Mesendoderm (in vitro differentiated cells): ENCODE data around the gene C6.

ENCODE experiments used
- DNase-seq: peaks from one replicate; pipeline ENCODE4 v3.0.0; 2013
- H2AK5ac ChIP-seq: 2 replicates; pipeline ENCODE4 v1.6.1; 2013; ENCODE audit warnings: low read length, inconsistent platforms
- H2BK120ac ChIP-seq: 2 replicates; pipeline ENCODE4 v1.6.1; 2013; ENCODE audit warnings: low read depth, mild to moderate bottlenecking, low read length, moderate library complexity, mixed read lengths
- H2BK15ac ChIP-seq: replicated peaks from 2 replicates; pipeline ENCODE4 v1.6.1; 2013; ENCODE audit warnings: low read depth, mild to moderate bottlenecking, moderate library complexity
- H2BK5ac ChIP-seq: 2 replicates; pipeline ENCODE4 v1.6.1; 2013; ENCODE audit warnings: low read length, inconsistent platforms
- H3K18ac ChIP-seq: 2 replicates; pipeline ENCODE4 v1.6.1; 2013; ENCODE audit warnings: mild to moderate bottlenecking, low read length, mixed read lengths
- H3K23ac ChIP-seq: one replicate; pipeline ENCODE4 v1.6.1; 2013; ENCODE audit warnings: low read length
- H3K27ac ChIP-seq: 2 replicates; pipeline ENCODE4 v1.5.1; 2013; ENCODE audit warnings: low read depth, mild to moderate bottlenecking, inconsistent platforms, low read length, moderate library complexity
- H3K27me3 ChIP-seq: 2 replicates; pipeline ENCODE4 v1.6.1; 2013; ENCODE audit warnings: low read length, control low read depth, mild to moderate bottlenecking, inconsistent platforms; ENCODE audit not compliant: insufficient read depth, poor library complexity
- H3K36me3 ChIP-seq: 2 replicates; pipeline ENCODE4 v1.6.1; 2013; ENCODE audit warnings: low read length, inconsistent platforms; ENCODE audit not compliant: control insufficient read depth, insufficient read depth
- H3K4ac ChIP-seq: one replicate; pipeline ENCODE4 v1.6.1; 2013; ENCODE audit warnings: low read depth, mild to moderate bottlenecking, low read length, moderate library complexity
- H3K4me1 ChIP-seq: 2 replicates; pipeline ENCODE4 v1.6.1; 2013; ENCODE audit warnings: low read depth, low read length, inconsistent platforms; ENCODE audit not compliant: control insufficient read depth
- H3K4me2 ChIP-seq: 2 replicates; pipeline ENCODE4 v1.6.1; 2013; ENCODE audit warnings: low read length
- H3K4me3 ChIP-seq: 2 replicates; pipeline ENCODE4 v1.5.1; 2013; ENCODE audit warnings: mild to moderate bottlenecking, low read length
- H3K56ac ChIP-seq: one replicate; pipeline ENCODE4 v1.6.1; 2013; ENCODE audit warnings: low read length
- H3K79me1 ChIP-seq: 2 replicates; pipeline ENCODE4 v1.6.1; 2013; ENCODE audit warnings: low read length, inconsistent platforms
- H3K79me2 ChIP-seq: 2 replicates; pipeline ENCODE4 v1.6.1; 2013; ENCODE audit warnings: mild to moderate bottlenecking, low read length; ENCODE audit not compliant: control insufficient read depth, insufficient read depth
- H3K9ac ChIP-seq: 2 replicates; pipeline ENCODE4 v1.6.1; 2013; ENCODE audit warnings: low read length, inconsistent platforms
- H4K5ac ChIP-seq: one replicate; pipeline ENCODE4 v1.6.1; 2013; ENCODE audit warnings: low read length
- H4K8ac ChIP-seq: one replicate; pipeline ENCODE4 v1.6.1; 2013; ENCODE audit warnings: low read depth, mild to moderate bottlenecking, control low read depth, low read length, moderate library complexity
- WGBS: extraction: QIAGEN DNeasy Blood & Tissue Kit; methylation state at CpG from one replicate; pipeline ENCODE4 v1.1.7; 2013; ENCODE audit warnings: low lambda C conversion rate, missing lambda C conversion rate; ENCODE audit not compliant: insufficient coverage; ENCODE audit errors: extremely low coverage; 5-methylcytosine and 5-hydroxymethylcytosine counted together

The C6 gene

GRCh38 chr5:41115281-41115680 lies 98.1 kb downstream of the C6 start:
- Histone ChIP-seq H3K23ac (no peak overlapping the region), H3K27ac (no peak overlapping the region), H3K4ac (no peak overlapping the region), H2BK5ac (no peak overlapping the region), H3K4me1 (no peaks in the 10 kb centered on the region), H2BK15ac (no peak overlapping the region), H3K4me2 (no peak overlapping the region), H3K79me2 (no peaks in the 10 kb centered on the region), H4K8ac (no peak overlapping the region), H3K18ac (no peak overlapping the region), H4K5ac (peak overlapping the region; percentile 65), H2AK5ac (no peak overlapping the region), H3K9ac (no peak overlapping the region), H3K4me3 (no peak overlapping the region), H3K56ac (no peak overlapping the region), H2BK120ac (no peak overlapping the region), H3K36me3 (no peaks in the 10 kb centered on the region), H3K27me3 (no peaks in the 10 kb centered on the region), H3K79me1 (no peaks in the 10 kb centered on the region)
- DNase-seq = no peak
- WGBS = no CpG with 5 or more reads among the region's 2 CpGs

GRCh38 chr5:41112486-41113455 lies 100.6 kb downstream of the C6 start:
- no peaks in the 10 kb centered on the region for H3K36me3 ChIP-seq
- H3K4me2 ChIP-seq = no peak overlapping the region
- no peak overlapping the region for H2AK5ac ChIP-seq
- no peak overlapping the region for H3K4me3 ChIP-seq
- no peaks in the 10 kb centered on the region for H3K27me3 ChIP-seq
- no peak overlapping the region for H3K56ac ChIP-seq
- H3K9ac ChIP-seq = no peak overlapping the region
- H2BK15ac ChIP-seq = no peak overlapping the region
- no peaks in the 10 kb centered on the region for H3K4me1 ChIP-seq
- H4K8ac ChIP-seq = no peak overlapping the region
- WGBS = no CpG with 5 or more reads among the region's 2 CpGs
- no peaks in the 10 kb centered on the region for H3K79me1 ChIP-seq
- no peak overlapping the region for H2BK5ac ChIP-seq
- no peak overlapping the region for H3K4ac ChIP-seq
- no peaks in the 10 kb centered on the region for H3K79me2 ChIP-seq
- no peak overlapping the region for H3K27ac ChIP-seq
- H3K18ac ChIP-seq = no peak overlapping the region
- H2BK120ac ChIP-seq = no peak overlapping the region
- no peak for DNase-seq
- H3K23ac ChIP-seq = no peak overlapping the region
- H4K5ac ChIP-seq = no peak overlapping the region

- no peak overlapping the region for H2BK15ac ChIP-seq
- H2AK5ac ChIP-seq = no peak overlapping the region
- no peak overlapping the region for H3K4me2 ChIP-seq
- no peak overlapping the region for H3K56ac ChIP-seq
- no peak overlapping the region for H3K4me3 ChIP-seq
- no peak overlapping the region for H3K23ac ChIP-seq
- H2BK120ac ChIP-seq = no peak overlapping the region
- no peak overlapping the region for H3K4ac ChIP-seq
- H2BK5ac ChIP-seq = no peak overlapping the region
- H3K36me3 ChIP-seq = no peaks in the 10 kb centered on the region
- no peak for DNase-seq
- no peak overlapping the region for H3K18ac ChIP-seq
- H3K79me2 ChIP-seq = no peaks in the 10 kb centered on the region
- no peaks in the 10 kb centered on the region for H3K4me1 ChIP-seq
- H4K8ac ChIP-seq = no peak overlapping the region
- no peak overlapping the region for H3K9ac ChIP-seq
- no peaks in the 10 kb centered on the region for H3K79me1 ChIP-seq
- H3K27me3 ChIP-seq = no peaks in the 10 kb centered on the region
- no peak overlapping the region for H3K27ac ChIP-seq
- H4K5ac ChIP-seq = no peak overlapping the region
These were observed 104.1 kb downstream of the C6 start for GRCh38 chr5:41109186-41109585.

GRCh38 chr5:41102341-41102740 lies 111.0 kb downstream of the C6 start:
- Histone ChIP-seq H3K36me3 (no peaks in the 10 kb centered on the region), H4K8ac (no peak overlapping the region), H4K5ac (no peak overlapping the region), H3K79me2 (no peaks in the 10 kb centered on the region), H2BK15ac (no peak overlapping the region), H3K56ac (no peak overlapping the region), H3K4me3 (no peak overlapping the region), H3K4me1 (no peaks in the 10 kb centered on the region), H3K4me2 (no peak overlapping the region), H3K23ac (no peak overlapping the region), H2AK5ac (no peak overlapping the region), H3K27ac (no peak overlapping the region), H3K9ac (no peak overlapping the region), H2BK5ac (no peak overlapping the region), H3K27me3 (no peaks in the 10 kb centered on the region), H3K4ac (no peak overlapping the region), H3K18ac (no peak overlapping the region), H2BK120ac (no peak overlapping the region), H3K79me1 (no peaks in the 10 kb centered on the region)
- DNase-seq = no peak

- Histone ChIP-seq H3K79me2 (no peaks in the 10 kb centered on the region), H3K4me1 (no peaks in the 10 kb centered on the region), H3K18ac (no peak overlapping the region), H3K36me3 (no peaks in the 10 kb centered on the region), H3K56ac (no peak overlapping the region), H3K4ac (no peak overlapping the region), H3K4me2 (no peak overlapping the region), H2BK5ac (no peak overlapping the region), H2AK5ac (no peak overlapping the region), H3K27me3 (no peaks in the 10 kb centered on the region), H3K27ac (no peak overlapping the region), H4K8ac (no peak overlapping the region), H3K9ac (no peak overlapping the region), H3K79me1 (no peaks in the 10 kb centered on the region), H2BK120ac (no peak overlapping the region), H3K23ac (no peak overlapping the region), H3K4me3 (no peak overlapping the region), H2BK15ac (no peak overlapping the region), H4K5ac (no peak overlapping the region)
- DNase-seq = no peak
- no CpG with 5 or more reads among the region's 2 CpGs for WGBS
These were observed 115.7 kb downstream of the C6 start for GRCh38 chr5:41097642-41098041.
